MCF 10A (cell line): ENCODE results near the gene TTLL8. TPM values are rescaled to one million over a fixed set of nuclear protein-coding genes. Genes with fewer than 3 reads are reported as not detected.

Experiments
- BruUV-seq: library from RNA; stranded (reverse); fragments of 400-500 nt; replicated peaks from 2 replicates; lab custom pipeline; 2021; lab: Mats Ljungman, UMichigan
- CTCF ChIA-PET: fragments of 300-600 bp; sonication (Branson Sonifier 250); formaldehyde crosslinking; extraction: SDS; loops from one replicate; lab custom pipeline; 2021; ENCODE audit warnings: antibody characterized with exemption, inconsistent platforms; lab: Yijun Ruan, JAX
- POLR2A ChIA-PET: fragments of 300-600, 350-650 bp; sonication (Branson Sonifier 250); formaldehyde crosslinking; extraction: SDS; loops from one replicate; lab custom pipeline; 2020; ENCODE audit warnings: antibody characterized with exemption, inconsistent platforms; lab: Yijun Ruan, JAX
- DNase-seq: peaks from one replicate; pipeline ENCODE4 v3.0.0-alpha.2; 2018; ENCODE audit not compliant: unreplicated experiment
- H3K27ac Mint-ChIP-seq: one replicate; pipeline ENCODE4 v1.8.0; 2022; ENCODE audit warnings: mild to moderate bottlenecking, low read depth, mixed read lengths; ENCODE audit not compliant: unreplicated experiment
- H3K27me3 Mint-ChIP-seq: one replicate; pipeline ENCODE4 v1.8.0; 2022; ENCODE audit warnings: mixed read lengths; ENCODE audit not compliant: insufficient read depth, unreplicated experiment
- H3K36me3 Mint-ChIP-seq: one replicate; pipeline ENCODE4 v1.8.0; 2022; ENCODE audit warnings: mild to moderate bottlenecking, moderate library complexity, mixed read lengths; ENCODE audit not compliant: insufficient read depth, unreplicated experiment
- H3K4me1 Mint-ChIP-seq: one replicate; pipeline ENCODE4 v1.8.0; 2022; ENCODE audit warnings: mixed read lengths; ENCODE audit not compliant: insufficient read depth, unreplicated experiment
- H3K4me3 Mint-ChIP-seq: one replicate; pipeline ENCODE4 v1.8.0; 2022; ENCODE audit warnings: mild to moderate bottlenecking, moderate library complexity, mixed read lengths; ENCODE audit not compliant: unreplicated experiment
- H3K9me3 Mint-ChIP-seq: one replicate; pipeline ENCODE4 v1.8.0; 2022; ENCODE audit warnings: mixed read lengths; ENCODE audit not compliant: unreplicated experiment
- CTCF ChIP-seq: fragments of 200-600 bp; IDR thresholded peaks from one replicate; pipeline ENCODE4 v1.8.0; 2022; ENCODE audit warnings: antibody characterized with exemption, mild to moderate bottlenecking; ENCODE audit not compliant: unreplicated experiment
- intact Hi-C: fragments of 100-400 bp; cut with micrococcal nuclease; formaldehyde crosslinking; loops from 2 replicates; pipeline ENCODE4 v1.14.1; 2022
- total RNA-seq: library from RNA; stranded (reverse); gene quantifications from 2 replicates; pipeline ENCODE4 v1.2.3, GENCODE V29; 2022

Gene TTLL8
- total RNA-seq, 1 experiment from 2014 or later, result not detected

GRCh38 chr22:49972163-49973017, 85.7 kb downstream of the TTLL8 start:
- TF ChIP-seq CTCF, result no peak
- Mint-ChIP-seq H3K27me3 (no peaks in the 10 kb centered on the region), H3K9me3 (no peaks in the 10 kb centered on the region), H3K4me3 (no peak overlapping the region), H3K36me3 (peaks cover 8% of the 10 kb centered on the region), H3K4me1 (peaks cover 11% of the 10 kb centered on the region), H3K27ac (no peak overlapping the region)
- no peak for DNase-seq
- POLR2A ChIA-PET, result interaction anchor here (0.9 to 6.8 kb wide), 4 partner anchors 10 to 38 kb away, joined by 3 to 46 read pairs (median 18); partner anchors contain the start of gene PIM3
- CTCF ChIA-PET, result interaction anchor here (0.6 to 0.7 kb wide), 2 partner anchors 21 to 258 kb away, joined by 4 to 5 read pairs; no protein-coding TSS in a partner anchor
- intact Hi-C loops, result loop anchor here (5.0 kb wide), 1 partner anchor 55 kb away; no protein-coding TSS in a partner anchor
- no TSS peak for BruUV-seq

- POLR2A ChIA-PET, result interaction anchor here (0.5 to 6.8 kb wide), 10 partner anchors 9 to 59 kb away, joined by 3 to 46 read pairs (median 4); partner anchors contain the start of genes ALG12, CRELD2 and PIM3
- no peaks in the 10 kb centered on the region for H3K27me3 Mint-ChIP-seq
- CTCF ChIA-PET, result interaction anchor here (0.5 to 1.0 kb wide), 5 partner anchors 21 to 259 kb away, joined by 3 to 5 read pairs (median 3); no protein-coding TSS in a partner anchor
Observed at GRCh38 chr22:49971232-49972162, 86.6 kb downstream of the TTLL8 start.

DNA sequence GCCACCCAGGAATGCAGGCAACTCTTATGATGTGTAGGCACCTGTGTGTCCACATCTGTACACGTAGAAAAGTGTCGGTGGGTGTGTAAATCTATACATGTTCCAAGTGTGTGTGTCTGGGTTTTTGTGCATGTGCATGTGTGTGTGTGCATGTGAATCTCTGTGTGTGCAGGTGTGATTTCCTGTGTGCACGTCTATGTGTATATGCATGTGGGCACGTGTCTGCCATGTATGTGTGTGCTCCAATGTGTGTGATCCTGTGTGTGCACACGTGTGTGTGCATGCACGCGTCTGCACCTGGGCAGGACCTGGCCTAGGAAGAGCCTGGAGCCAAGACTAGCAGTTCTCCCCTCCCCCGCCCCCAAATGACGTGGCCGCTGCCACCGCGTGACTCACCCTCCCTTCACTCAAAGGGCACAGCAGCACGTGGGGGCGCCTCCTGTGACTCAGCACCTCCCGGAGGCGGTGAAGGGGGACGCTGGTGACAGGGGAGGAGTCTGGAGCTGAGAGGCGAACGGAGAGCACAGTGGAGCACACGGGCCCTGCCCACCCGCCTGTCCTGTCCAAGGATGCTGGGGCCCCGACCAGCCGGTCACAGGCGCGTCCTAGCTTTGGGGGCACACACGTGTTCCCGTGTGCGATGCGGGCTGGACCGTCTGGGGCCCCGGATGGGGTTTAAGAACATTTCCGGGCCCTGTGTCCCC, 87.4 kb downstream of the TTLL8 start:
- POLR2A ChIA-PET, result interaction anchor here (0.5 to 6.8 kb wide), 9 partner anchors 8 to 60 kb away, joined by 3 to 46 read pairs (median 4); partner anchors contain the start of genes ALG12, CRELD2 and PIM3
- no peaks in the 10 kb centered on the region for H3K9me3 Mint-ChIP-seq
- intact Hi-C loops, result loop anchor here (5.0 kb wide), 1 partner anchor 57 kb away; no protein-coding TSS in a partner anchor
- H3K27me3 Mint-ChIP-seq, result no peaks in the 10 kb centered on the region
- CTCF ChIA-PET, result interaction anchor here (0.8 to 1.0 kb wide), 3 partner anchors 40 to 60 kb away, joined by 3 to 4 read pairs (median 3); no protein-coding TSS in a partner anchor
- peak overlapping the region; percentile 69 for H3K4me3 Mint-ChIP-seq
- H3K27ac Mint-ChIP-seq, result peak overlapping the region; percentile 72
- H3K36me3 Mint-ChIP-seq, result peaks cover 12% of the 10 kb centered on the region
- BruUV-seq, result no TSS peak
- peaks cover 15% of the 10 kb centered on the region for H3K4me1 Mint-ChIP-seq
- TF ChIP-seq CTCF, result no peak
- peak; percentile 98 for DNase-seq

More at GRCh38 chr22:49971232-49972162, 86.6 kb downstream of the TTLL8 start:
- TF ChIP-seq CTCF, result no peak
- Mint-ChIP-seq H3K4me3 (peak overlapping the region; percentile 69), H3K36me3 (peaks cover 14% of the 10 kb centered on the region), H3K27ac (peak overlapping the region; percentile 72), H3K9me3 (no peaks in the 10 kb centered on the region), H3K4me1 (peaks cover 11% of the 10 kb centered on the region)
- DNase-seq, result peak; percentile 62
- intact Hi-C loops, result loop anchor here (5.0 kb wide), 1 partner anchor 56 kb away; no protein-coding TSS in a partner anchor
- no TSS peak for BruUV-seq
